ENCODE measurements around the gene DDX49.
"Not testable (repeated sequence)": the region's sequence is repeated elsewhere in the genome, so short reads cannot be mapped to it uniquely, and the experiment has no call there.

Gene DDX49

GRCh38 chr19:18912933-18913332 lies 6.6 kb upstream of the DDX49 start:
- DNase-seq, result no peak

GRCh38 chr19:18913466-18913865 lies 6.0 kb upstream of the DDX49 start:
- no peak for DNase-seq

GRCh38 chr19:18915639-18916038 lies 3.9 kb upstream of the DDX49 start:
- peak; percentile 81 for DNase-seq

- DNase-seq, result not testable (repeated sequence)
These were observed 1.9 kb upstream of the DDX49 start for GRCh38 chr19:18917593-18917992.

- DNase-seq, result no peak
These were observed 342 bp downstream of the DDX49 start for GRCh38 chr19:18919900-18920214.

- DNase-seq, result no peak
These were observed 885 bp downstream of the DDX49 start for GRCh38 chr19:18920400-18920799.

GRCh38 chr19:18921593-18921992 lies 2.1 kb downstream of the DDX49 start:
- no peak for DNase-seq

- DNase-seq, result no peak
These were observed 2.9 kb downstream of the DDX49 start for GRCh38 chr19:18922228-18922985.

- DNase-seq, result no peak
These were observed 5.2 kb downstream of the DDX49 start for GRCh38 chr19:18924684-18925213.

GRCh38 chr19:18928018-18928805 lies 8.7 kb downstream of the DDX49 start:
- DNase-seq, result no peak

GRCh38 chr19:18929311-18929710 lies 9.8 kb downstream of the DDX49 start:
- DNase-seq, result no peak

- no peak for DNase-seq
These were observed 12.0 kb downstream of the DDX49 start for GRCh38 chr19:18931316-18932162.

GRCh38 chr19:18932216-18932841 lies 12.8 kb downstream of the DDX49 start:
- peak; percentile 96 for DNase-seq

- DNase-seq, result no peak
These were observed 13.8 kb downstream of the DDX49 start for GRCh38 chr19:18933297-18933696.

GRCh38 chr19:18939163-18939562 lies 19.6 kb downstream of the DDX49 start:
- DNase-seq, result no peak

GRCh38 chr19:18939922-18940768 lies 20.6 kb downstream of the DDX49 start:
- no peak for DNase-seq

- DNase-seq, result peak; percentile 78
These were observed 21.5 kb downstream of the DDX49 start, which contains the start of gene HOMER3 for GRCh38 chr19:18940769-18941627. Gene HOMER3 (minus strand): TSS chr19:18941217. CDS start chr19:18938982, 2,235 bp downstream.

- DNase-seq, result no peak
These were observed 22.3 kb downstream of the DDX49 start for GRCh38 chr19:18941628-18942354.

GRCh38 chr19:18942692-18943091 lies 23.2 kb downstream of the DDX49 start:
- no peak for DNase-seq

- no peak for DNase-seq
These were observed 23.9 kb downstream of the DDX49 start for GRCh38 chr19:18943465-18943864.
